Sigmoid colon (tissue), 4 donors: ENCODE measurements around the gene EXTL1.

ENCODE experiments used
- CTCF ChIP-seq, 4 experiments: fragments of 450-650 bp in 3 of 4; fragments of 200-600 bp in 1 of 4; IDR thresholded peaks; one replicate each; pipeline ENCODE4 v1.5.1; 2016 to 2019; ENCODE audit warnings: antibody characterized with exemption in 4 of 4, mild to moderate bottlenecking in 3 of 4, moderate library complexity in 2 of 4
- EP300 ChIP-seq, 4 donors: sonication (generic); formaldehyde crosslinking; IDR thresholded peaks; one replicate each; pipeline ENCODE4 v1.6.1; 2017; ENCODE audit warnings: antibody characterized with exemption in 4 of 4
- POLR2A ChIP-seq, 2 donors: fragments of 450-650 bp; IDR thresholded peaks; one replicate each; pipeline ENCODE4 v1.6.1; 2016; ENCODE audit warnings: antibody characterized with exemption in 2 of 2, mild to moderate bottlenecking in 2 of 2, moderate library complexity in 2 of 2
- POLR2AphosphoS5 ChIP-seq, 4 donors: sonication (generic); formaldehyde crosslinking; IDR thresholded peaks; one replicate each; pipeline ENCODE4 v1.6.1; 2017; ENCODE audit warnings: antibody characterized with exemption in 4 of 4

- TF ChIP-seq POLR2AphosphoS5 (IDR thresholded peaks at IDR 0.05) (no peak), CTCF (IDR thresholded peaks at IDR 0.05) (no peak), POLR2A (IDR thresholded peaks at IDR 0.05) (no peak), EP300 (IDR thresholded peaks at IDR 0.05) (no peak)
Observed at GRCh38 chr1:26012864-26013263, 8.7 kb upstream of the EXTL1 start.
